Stimulated activated CD8-positive, alpha-beta memory T cell treated with anti-CD3 and anti-CD28 coated beads, Interleukin-4, amount 100 ng/mL, for 24 hours (primary cell): ENCODE data around the gene LURAP1L.

Source experiments
- DNase-seq: peaks from one replicate; pipeline ENCODE4 v3.0.0-alpha.2; 2020; ENCODE audit warnings: low read depth

LURAP1L gene

DNA sequence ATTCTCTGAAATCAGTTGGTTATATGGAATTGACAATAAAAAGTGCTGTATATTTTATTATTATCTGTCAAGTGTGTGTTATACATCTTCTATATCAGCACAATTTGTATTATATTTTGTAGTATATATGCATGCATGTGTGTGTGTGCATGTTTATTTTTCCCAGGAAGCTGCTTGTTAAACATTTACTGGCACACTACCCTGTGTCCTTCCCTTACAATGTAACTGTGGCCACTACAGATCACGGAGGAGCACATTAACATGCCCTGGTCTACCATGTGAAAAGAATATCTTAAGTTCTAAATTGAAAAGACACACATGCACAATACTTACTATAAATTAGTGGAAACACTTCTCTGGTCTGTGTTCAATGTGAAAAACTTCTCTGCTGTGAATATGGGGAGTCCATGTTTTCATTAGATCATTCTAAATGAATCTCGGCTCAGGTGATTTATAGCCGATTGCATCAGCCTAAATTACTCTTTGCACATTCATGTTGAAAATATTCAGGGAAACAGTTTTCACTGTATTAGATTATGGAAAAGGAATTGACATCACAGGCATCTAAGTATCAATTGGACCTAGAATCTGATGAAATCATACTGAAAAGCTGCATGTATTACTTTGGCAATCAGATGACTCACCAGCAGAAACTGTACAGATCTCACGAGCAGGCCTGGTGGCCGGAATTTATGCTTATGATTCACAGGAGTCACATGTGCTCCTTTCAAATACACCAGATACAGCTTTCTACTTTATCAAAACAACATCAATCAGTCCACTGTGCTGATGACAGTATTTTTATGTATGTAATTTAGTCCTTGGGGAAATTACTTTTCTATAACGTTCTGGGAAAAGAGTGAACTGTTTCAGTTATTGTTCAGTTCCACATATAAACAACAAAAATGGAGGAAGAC, 39.4 kb downstream of the LURAP1L start:
- no peak for DNase-seq

- DNase-seq = no peak
Measured at GRCh38 chr9:12814877-12815237, 40.0 kb downstream of the LURAP1L start.

GRCh38 chr9:12815888-12816287, 41.1 kb downstream of the LURAP1L start:
- DNase-seq = no peak

DNA sequence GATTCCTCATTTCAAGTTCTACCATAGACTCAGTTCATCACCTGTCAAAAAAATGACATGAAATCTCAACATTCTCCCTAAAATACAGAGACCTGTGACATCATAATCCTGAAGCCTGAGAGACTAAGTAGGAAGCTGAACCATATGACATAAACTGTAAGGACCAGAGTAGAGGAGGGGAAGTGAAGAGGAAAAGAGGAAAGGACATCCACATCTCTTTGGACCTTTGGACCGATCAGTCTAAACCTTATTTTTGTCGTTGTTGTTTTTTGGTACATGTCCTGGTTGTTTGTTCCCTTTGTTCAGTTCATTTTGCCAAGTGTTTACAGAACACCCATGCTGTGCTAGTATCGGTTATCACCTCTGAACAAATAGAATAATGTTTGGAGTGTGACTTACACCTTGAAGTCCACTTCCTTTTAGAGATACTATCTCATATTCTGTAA, 41.9 kb downstream of the LURAP1L start:
- DNase-seq = no peak

DNA sequence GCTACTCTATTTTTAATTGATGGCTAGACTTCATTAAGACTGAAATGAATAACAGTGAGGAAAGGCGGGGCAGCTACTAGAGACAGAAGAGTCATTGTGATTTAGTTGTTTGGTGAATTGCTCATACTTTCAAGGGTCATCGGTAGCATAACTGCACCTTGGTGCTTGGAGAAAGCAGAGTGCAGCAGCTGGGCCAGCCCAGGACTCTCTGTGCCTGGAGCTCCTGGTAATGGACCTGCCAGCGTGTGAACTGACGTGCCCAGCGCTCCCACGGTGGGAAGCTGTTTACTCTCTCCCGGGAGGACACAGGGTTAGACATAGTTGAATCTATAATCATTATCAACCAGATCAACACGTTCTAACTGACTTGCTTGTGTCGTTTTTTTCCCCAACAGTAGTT, 42.9 kb downstream of the LURAP1L start:
- DNase-seq = no peak

GRCh38 chr9:12818431-12819000, 43.7 kb downstream of the LURAP1L start:
- DNase-seq = no peak

DNA sequence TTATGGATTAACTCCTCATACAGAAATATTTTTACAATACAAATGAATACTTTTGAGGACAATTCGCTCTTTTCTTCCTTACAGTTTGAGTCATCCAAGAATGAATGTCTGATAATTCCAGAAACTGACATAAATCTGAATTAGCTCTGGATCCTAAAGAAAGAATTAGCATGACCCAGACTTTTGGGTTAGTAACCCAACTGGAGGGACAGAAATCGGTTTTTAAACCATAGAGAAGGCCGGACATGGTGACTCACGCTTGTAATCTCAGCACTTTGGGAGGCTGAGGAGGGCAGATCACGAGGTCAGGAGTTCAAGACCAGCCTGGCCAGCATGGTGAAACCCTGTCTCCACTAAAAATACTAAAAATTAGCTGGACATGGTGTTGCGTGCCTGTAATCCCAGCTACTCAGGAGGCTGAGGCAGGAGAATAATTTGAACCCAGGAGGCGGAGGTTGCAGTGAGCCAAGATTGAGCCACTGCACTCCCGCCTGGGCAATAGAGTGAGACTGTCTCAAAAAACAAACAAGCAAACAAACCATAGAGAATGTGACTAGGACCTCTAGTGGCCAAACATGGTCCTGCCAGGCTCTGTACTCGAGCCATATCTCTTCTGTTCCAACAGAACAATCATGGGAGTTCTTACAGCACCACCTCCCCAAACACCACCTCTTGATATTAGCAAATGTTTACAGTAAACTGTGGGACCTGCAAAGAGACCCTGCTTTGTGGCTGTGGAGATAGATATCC, 44.8 kb downstream of the LURAP1L start:
- no peak for DNase-seq

DNA sequence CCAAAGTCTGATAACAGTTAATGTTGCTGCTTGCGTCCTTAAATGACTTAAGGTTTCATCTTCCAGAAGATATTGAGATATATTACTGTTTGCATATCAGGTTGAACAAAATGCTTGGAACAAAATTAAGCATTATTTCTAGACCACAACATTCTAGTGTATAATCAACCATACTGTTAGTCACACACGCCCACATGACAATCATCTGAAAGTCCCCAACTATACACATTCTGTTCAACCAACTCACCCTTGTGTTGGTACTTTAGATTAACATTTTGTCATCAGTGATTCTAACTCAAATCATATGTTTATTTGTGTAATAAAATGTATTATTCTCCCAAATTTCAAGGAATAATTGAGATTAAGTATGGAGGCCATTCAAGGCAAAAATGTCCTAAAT, 47.3 kb downstream of the LURAP1L start:
- DNase-seq = no peak

- DNase-seq = no peak
Measured at GRCh38 chr9:12826924-12827565, 52.2 kb downstream of the LURAP1L start.

DNA sequence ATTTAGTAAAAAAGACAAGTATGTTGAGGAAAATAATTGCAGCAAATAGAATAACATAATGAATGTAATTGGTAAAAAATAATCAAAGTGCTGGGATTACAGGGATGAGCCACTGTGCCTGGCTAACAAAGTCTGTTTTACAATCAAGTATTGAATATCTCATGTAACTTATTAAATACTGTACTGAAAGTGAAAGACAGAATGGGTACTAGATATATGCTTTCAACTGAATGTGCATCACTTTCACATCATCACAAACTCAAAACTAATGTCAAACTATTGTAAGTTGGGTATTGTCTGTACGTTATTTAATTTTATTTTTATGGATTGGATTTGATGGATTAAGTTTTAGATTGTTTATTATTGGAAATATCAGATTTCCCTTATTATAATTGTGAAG, 58.9 kb downstream of the LURAP1L start:
- DNase-seq = no peak

GRCh38 chr9:12838546-12838945, 63.7 kb downstream of the LURAP1L start:
- DNase-seq = no peak

GRCh38 chr9:12843735-12844134, 68.9 kb downstream of the LURAP1L start:
- no peak for DNase-seq

GRCh38 chr9:12846035-12846434, 71.2 kb downstream of the LURAP1L start:
- no peak for DNase-seq

DNA sequence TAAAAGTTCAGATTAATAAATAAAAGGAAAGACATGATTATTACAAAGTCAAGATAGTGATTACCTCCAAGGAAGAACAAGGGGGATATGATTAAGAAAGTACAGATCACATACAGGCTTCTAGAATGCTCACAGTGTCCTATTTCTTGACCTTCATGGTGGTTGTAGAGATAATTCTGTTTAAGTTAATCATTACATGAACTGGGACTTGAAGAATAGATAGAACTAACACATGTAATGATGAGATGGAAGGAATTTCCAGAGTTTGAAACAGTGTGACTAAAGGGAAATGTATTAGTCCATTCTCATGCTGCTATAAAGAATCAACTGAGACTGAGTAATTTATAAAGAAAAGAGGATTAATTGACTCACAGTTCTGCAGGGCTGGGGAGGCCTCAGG, 72.7 kb downstream of the LURAP1L start:
- DNase-seq = no peak

DNA sequence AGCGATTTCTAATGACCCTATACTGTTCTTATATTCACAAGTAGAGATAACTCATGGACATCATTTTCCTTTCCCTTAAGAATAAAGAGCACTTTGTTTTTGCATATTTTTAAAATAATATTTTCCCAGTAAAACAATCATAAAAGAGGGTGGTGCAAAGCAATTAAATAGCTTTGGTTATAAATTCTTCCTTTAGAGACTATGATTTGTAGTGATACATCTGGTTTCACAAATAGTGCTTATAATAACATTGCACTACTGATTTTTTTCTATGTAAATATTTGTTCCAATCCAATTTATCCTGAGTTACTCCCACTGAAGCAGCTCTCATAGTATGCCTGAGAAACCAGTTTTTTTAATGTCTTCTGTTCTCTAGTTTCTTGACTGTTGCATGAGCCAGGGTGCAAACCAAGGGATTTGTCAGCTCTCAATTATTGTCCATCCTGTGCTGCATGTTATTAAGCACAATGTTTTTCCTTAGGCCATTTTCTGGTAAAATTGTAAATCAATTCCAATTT, 74.7 kb downstream of the LURAP1L start:
- no peak for DNase-seq

DNA sequence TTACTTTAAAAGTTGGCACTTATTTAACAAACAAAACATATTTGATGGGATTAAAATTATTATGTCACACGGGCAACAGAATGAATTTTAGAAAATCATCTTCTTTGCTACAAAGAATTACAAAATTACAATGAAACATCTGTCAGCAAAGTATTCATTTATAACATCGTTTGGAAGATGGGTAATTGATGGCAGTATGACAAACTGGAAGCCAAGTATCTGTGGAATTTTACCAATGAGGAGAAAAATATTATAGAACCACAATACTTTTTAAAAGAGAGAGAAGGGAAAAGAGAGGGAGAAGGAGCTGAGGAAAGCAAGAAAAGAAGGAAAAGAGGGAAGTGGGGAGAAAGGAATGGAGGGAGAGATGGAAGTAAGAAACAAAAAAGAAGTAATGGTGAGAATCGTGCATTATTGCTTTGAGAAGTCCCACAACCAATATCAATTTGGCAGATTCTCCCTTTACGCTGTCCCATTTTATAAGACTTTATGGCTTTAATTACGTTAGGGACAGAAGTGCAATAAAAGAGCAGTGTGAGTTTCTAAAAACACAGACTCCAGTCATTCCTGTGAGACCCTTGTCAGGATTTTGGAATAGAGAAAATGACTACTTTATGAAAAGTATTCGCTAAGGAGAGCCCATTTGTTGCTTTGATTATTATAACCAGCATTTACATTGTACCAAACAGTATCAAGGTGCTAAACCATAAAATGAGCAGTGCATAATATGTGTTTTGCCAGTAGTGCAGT, 76.7 kb downstream of the LURAP1L start:
- DNase-seq = no peak

- no peak for DNase-seq
Measured at GRCh38 chr9:12853051-12853450, 78.2 kb downstream of the LURAP1L start.

GRCh38 chr9:12854221-12854620, 79.4 kb downstream of the LURAP1L start:
- no peak for DNase-seq

GRCh38 chr9:12855066-12855465, 80.2 kb downstream of the LURAP1L start:
- DNase-seq = no peak

DNA sequence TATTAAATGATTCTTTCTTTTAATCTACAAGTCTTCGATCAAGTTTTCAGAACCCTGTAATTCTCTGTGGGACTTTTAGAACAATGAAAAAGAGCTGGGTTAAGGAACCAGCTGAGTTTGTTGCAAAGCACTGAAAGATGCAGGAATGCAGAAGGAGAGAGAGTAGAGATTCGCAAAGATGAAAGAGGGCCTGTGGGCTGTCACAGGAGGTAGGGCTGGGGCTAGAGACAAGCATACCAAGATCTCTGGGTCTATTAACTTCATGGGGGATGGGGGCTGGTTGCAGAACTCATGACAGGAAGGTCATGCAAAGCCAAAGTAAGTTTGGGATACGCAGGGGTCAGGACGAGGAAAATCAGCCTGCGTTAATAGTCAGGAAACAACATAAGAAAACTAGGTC, 81.8 kb downstream of the LURAP1L start:
- DNase-seq = no peak

DNA sequence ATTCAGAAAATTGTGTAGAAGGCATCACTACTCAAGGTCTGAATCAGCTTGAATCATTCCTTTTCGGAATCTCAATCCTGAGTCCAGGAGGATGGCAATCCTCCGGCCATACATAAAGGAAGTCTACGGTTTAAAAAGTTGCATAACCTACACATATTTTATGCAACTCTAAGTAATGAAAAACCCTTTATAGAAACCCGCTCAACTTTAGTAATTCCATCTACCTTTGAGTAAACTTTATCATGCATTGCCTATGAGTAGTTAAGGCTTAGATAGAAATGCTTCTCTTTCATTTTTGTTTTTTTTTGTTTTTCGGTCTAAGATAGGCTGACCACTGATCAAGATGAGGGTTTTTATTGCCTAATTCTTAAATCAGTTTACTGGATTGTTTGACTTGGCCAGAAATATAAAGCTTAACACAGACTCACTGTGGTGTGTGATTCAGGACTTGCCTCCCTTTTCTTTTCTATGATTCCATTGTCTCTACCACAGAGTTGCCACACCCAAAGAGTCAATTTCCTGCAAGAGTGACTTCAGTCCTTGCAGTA, 85.0 kb downstream of the LURAP1L start:
- DNase-seq = no peak
